H1 (cell line): ENCODE results near the gene DCTN5. TPM values are rescaled to one million over a fixed set of nuclear protein-coding genes. Genes with fewer than 3 reads are reported as not detected.
"Not testable (repeated sequence)": the region's sequence is repeated elsewhere in the genome, so short reads cannot be mapped to it uniquely, and the experiment has no call there.

Source experiments
- CTCF ChIA-PET: fragments of 300-600 bp; sonication (Branson Sonifier 250); formaldehyde crosslinking; loops from one replicate; lab custom pipeline; 2021; ENCODE audit not compliant: partially characterized antibody; lab: Charles Lee
- POLR2A ChIA-PET: fragments of 300-600 bp; sonication (Branson Sonifier 250); formaldehyde crosslinking; loops from one replicate; lab custom pipeline; 2021; ENCODE audit warnings: inconsistent platforms; ENCODE audit not compliant: partially characterized antibody; lab: Charles Lee
- DNase-seq, 2 experiments: peaks; one replicate each; pipeline versions ENCODE4 v3.0.0 to v3.0.0-alpha.2; 2010 to 2022; ENCODE audit warnings: low spot score in 2 of 2, low read depth in 1 of 2, mixed read lengths in 1 of 2
- FAIRE-seq: peaks from 2 replicates; lab custom pipeline; 2011; peaks lifted over from hg19 to GRCh38; lab: Jason Lieb, UNC
- H2AFZ ChIP-seq: 2 replicates; pipeline ENCODE4 v1.8.1; 2012; ENCODE audit warnings: low read length, inconsistent platforms
- H2AK5ac ChIP-seq: 2 replicates; pipeline ENCODE4 v1.6.1; 2013; ENCODE audit warnings: low read depth, low read length
- H2BK120ac ChIP-seq: replicated peaks from 2 replicates; pipeline ENCODE3; 2013; ENCODE audit warnings: low read depth, low read length, inconsistent platforms
- H2BK12ac ChIP-seq: 2 replicates; pipeline ENCODE4 v1.6.1; 2013; ENCODE audit warnings: low read depth, low read length
- H2BK15ac ChIP-seq: 2 replicates; pipeline ENCODE4 v1.6.1; 2013; ENCODE audit warnings: low read length
- H2BK20ac ChIP-seq: 2 replicates; pipeline ENCODE4 v1.6.1; 2013; ENCODE audit warnings: low read length
- H2BK5ac ChIP-seq: 2 replicates; pipeline ENCODE4 v1.6.1; 2013; ENCODE audit warnings: low read depth, low read length
- H3K14ac ChIP-seq: 2 replicates; pipeline ENCODE4 v1.6.1; 2013; ENCODE audit warnings: inconsistent platforms; ENCODE audit not compliant: insufficient read length
- H3K18ac ChIP-seq: 2 replicates; pipeline ENCODE4 v1.6.1; 2013; ENCODE audit warnings: low read length; ENCODE audit errors: extremely low read depth
- H3K23ac ChIP-seq: 2 replicates; pipeline ENCODE4 v1.6.1; 2013; ENCODE audit warnings: inconsistent platforms; ENCODE audit not compliant: insufficient read length
- H3K23me2 ChIP-seq: 2 replicates; pipeline ENCODE4 v1.6.1; 2013; ENCODE audit warnings: low read depth, low read length
- H3K27ac ChIP-seq: 2 replicates; pipeline ENCODE4 v1.6.1; 2011; ENCODE audit warnings: low read depth, low read length, inconsistent platforms
- H3K27me3 ChIP-seq, 4 experiments: replicated peaks in 1 of 4; 1 replicate in 1 of 4; 2 replicates in 3 of 4; pipeline versions ENCODE4 v1.6.1 to v1.8.1; 2011 to 2013; ENCODE audit warnings: low read length in 3 of 4, mild to moderate bottlenecking in 3 of 4, inconsistent platforms in 2 of 4, mixed read lengths in 2 of 4, moderate library complexity in 1 of 4; ENCODE audit not compliant: control insufficient read depth in 3 of 4, insufficient read depth in 3 of 4; ENCODE audit errors: extremely low read depth in 1 of 4
- H3K36me3 ChIP-seq, 4 experiments: 2 replicates each; pipeline versions ENCODE4 v1.6.1 to v1.8.1; 2011 to 2013; ENCODE audit warnings: mild to moderate bottlenecking in 4 of 4, low read length in 3 of 4, moderate library complexity in 2 of 4, control low read depth in 1 of 4, inconsistent platforms in 1 of 4; ENCODE audit not compliant: insufficient read depth in 4 of 4, control insufficient read depth in 2 of 4
- H3K4ac ChIP-seq: replicated peaks from 2 replicates; pipeline ENCODE3; 2013; ENCODE audit warnings: low read length, low read depth, mixed read lengths, inconsistent platforms; ENCODE audit not compliant: insufficient read length
- H3K4me1 ChIP-seq, 4 experiments: replicated peaks in 1 of 4; 1 replicate in 1 of 4; 2 replicates in 3 of 4; pipeline versions ENCODE4 v1.6.1 to v1.8.1; 2011 to 2013; ENCODE audit warnings: low read length in 3 of 4, inconsistent platforms in 2 of 4, mixed read lengths in 1 of 4; ENCODE audit not compliant: insufficient read depth in 4 of 4, control insufficient read depth in 3 of 4
- H3K4me2 ChIP-seq, 2 experiments: 2 replicates each; pipeline versions ENCODE4 v1.6.1 to v1.8.1; 2011 to 2013; ENCODE audit warnings: low read depth in 2 of 2, low read length in 2 of 2, control low read depth in 1 of 2, inconsistent platforms in 1 of 2, mild to moderate bottlenecking in 1 of 2; ENCODE audit not compliant: insufficient read depth in 1 of 2
- H3K4me3 ChIP-seq, 4 experiments: fragments of 200-600, 300-600 bp in 1 of 4; sonication (generic), shearing (Covaris generic), sonication (Bioruptor Twin) in 1 of 4; 2 replicates each; pipeline versions ENCODE4 v1.5.1 to v1.8.1; 2011 to 2016; ENCODE audit warnings: low read length in 4 of 4, low read depth in 3 of 4, control low read depth in 2 of 4, inconsistent platforms in 2 of 4, mild to moderate bottlenecking in 2 of 4, mixed read lengths in 1 of 4, moderate library complexity in 1 of 4; ENCODE audit not compliant: insufficient read depth in 2 of 4; ENCODE audit errors: extremely low read depth in 1 of 4
- H3K56ac ChIP-seq: replicated peaks from 2 replicates; pipeline ENCODE3; 2013; ENCODE audit warnings: low read depth, mild to moderate bottlenecking, mixed read lengths, low read length, inconsistent platforms; ENCODE audit not compliant: insufficient read length
- H3K79me1 ChIP-seq: 2 replicates; pipeline ENCODE4 v1.6.1; 2013; ENCODE audit warnings: low read depth, low read length, control low read depth
- H3K79me2 ChIP-seq, 2 experiments: 2 replicates each; pipeline versions ENCODE4 v1.6.1 to v1.8.1; 2012 to 2013; ENCODE audit warnings: low read length in 2 of 2, mild to moderate bottlenecking in 2 of 2, inconsistent platforms in 1 of 2; ENCODE audit not compliant: insufficient read depth in 2 of 2, control insufficient read depth in 1 of 2
- H3K9ac ChIP-seq, 4 experiments: replicated peaks in 1 of 4; 1 replicate in 1 of 4; 2 replicates in 3 of 4; pipeline versions ENCODE4 v1.6.1 to v1.8.1; 2011 to 2013; ENCODE audit warnings: low read depth in 3 of 4, low read length in 3 of 4, control low read depth in 2 of 4, mild to moderate bottlenecking in 2 of 4, moderate library complexity in 2 of 4, inconsistent platforms in 1 of 4; ENCODE audit errors: extremely low read depth in 1 of 4
- H3K9me3 ChIP-seq, 2 experiments: 2 replicates each; pipeline versions ENCODE4 v1.6.1 to v1.8.1; 2012 to 2013; ENCODE audit warnings: mild to moderate bottlenecking in 2 of 2, moderate library complexity in 2 of 2, control low read depth in 1 of 2, inconsistent platforms in 1 of 2, low read depth in 1 of 2, low read length in 1 of 2, mixed read lengths in 1 of 2; ENCODE audit not compliant: insufficient read depth in 2 of 2
- H4K20me1 ChIP-seq, 2 experiments: replicated peaks in 1 of 2; 2 replicates each; pipeline versions ENCODE3 to v1.8.1; 2011 to 2013; ENCODE audit warnings: inconsistent platforms in 2 of 2, low read length in 2 of 2, mild to moderate bottlenecking in 1 of 2; ENCODE audit not compliant: insufficient read depth in 2 of 2, control insufficient read depth in 1 of 2
- H4K5ac ChIP-seq: 2 replicates; pipeline ENCODE4 v1.6.1; 2013; ENCODE audit warnings: low read length, low read depth, mixed read lengths, inconsistent platforms; ENCODE audit not compliant: insufficient read length
- H4K8ac ChIP-seq: 2 replicates; pipeline ENCODE4 v1.8.0; 2013; ENCODE audit warnings: mild to moderate bottlenecking, moderate library complexity, low read length, inconsistent platforms; ENCODE audit not compliant: insufficient read depth; ENCODE audit errors: extremely low read depth
- H4K91ac ChIP-seq: replicated peaks from 2 replicates; pipeline ENCODE3; 2013; ENCODE audit warnings: low read length, mixed read lengths, inconsistent platforms; ENCODE audit not compliant: insufficient read length
- EP300 ChIP-seq, 2 experiments: IDR thresholded peaks; 1 replicate in 1 of 2; 2 replicates in 1 of 2; pipeline ENCODE4 v1.6.1; 2011 to 2012; ENCODE audit warnings: low read depth in 2 of 2, low read length in 2 of 2, mild to moderate bottlenecking in 2 of 2, borderline replicate concordance in 1 of 2, inconsistent platforms in 1 of 2, moderate library complexity in 1 of 2
- WGBS, 2 experiments: shearing (Covaris generic) in 1 of 2; methylation state at CpG; one replicate each; pipeline versions ENCODE4 v1.1.6 to v1.1.7; 2013 to 2015; ENCODE audit warnings: low lambda C conversion rate in 2 of 2, mixed read lengths in 2 of 2, inconsistent platforms in 1 of 2, low coverage in 1 of 2, missing lambda C conversion rate in 1 of 2; ENCODE audit not compliant: insufficient replicate concordance in 2 of 2, insufficient coverage in 1 of 2, insufficient read length in 1 of 2; ENCODE audit errors: extremely low coverage in 1 of 2, missing lambda C conversion rate in 1 of 2; 5-methylcytosine and 5-hydroxymethylcytosine counted together
- polyA plus RNA-seq, 7 experiments: library from polyadenylated mRNA; depleted of rRNA in 3 of 7; stranded (reverse) in 5 of 7; unstranded in 2 of 7; fragments of >200 nt in 5 of 7; fragments of 200-250 nt in 2 of 7; gene quantifications; 1 replicate in 5 of 7; 2 replicates in 1 of 7; 4 replicates in 1 of 7; pipeline versions ENCODE4 v1.2.1 to v1.2.3, GENCODE V29; 2011 to 2013; ENCODE audit warnings: missing spikeins in 2 of 7, mixed read lengths in 2 of 7
- total RNA-seq: library from RNA; stranded (reverse); fragmentation: NEBNext Ultra II Directional; extraction: Animal tissue kit (Norgen Biotek cat#: 25700); gene quantifications from 2 replicates; pipeline ENCODE4 v1.2.1, GENCODE V29; 2021

Gene DCTN5
- total and polyA plus RNA-seq, 2 of the 8 experiments (the other 6 are each of a cell fraction or from before 2014, with no cell fraction given) = 36.0 to 74.0 TPM

GRCh38 chr16:23722613-23723240, 81.5 kb downstream of the DCTN5 start:
- H3K4me3 ChIP-seq = not testable (repeated sequence)
- peak in 1 of 2 experiments; percentile 71; a peak in 1 of 3 replicates for TF ChIP-seq EP300 (IDR thresholded peaks at IDR 0.05; ENCODE audit: borderline replicate concordance in 1 of 2, low read depth in 2 of 2, low read length in 2 of 2)
- TF ChIP-seq, all 59 proteins: peak for 1; not testable (repeated sequence) for 58
- not testable (repeated sequence) for H3K18ac ChIP-seq, H2BK5ac ChIP-seq, H4K5ac ChIP-seq, H3K9ac ChIP-seq, H3K27ac ChIP-seq, FAIRE-seq, H3K23ac ChIP-seq, H3K36me3 ChIP-seq, H3K56ac ChIP-seq, H3K4ac ChIP-seq, H3K9me3 ChIP-seq, H3K27me3 ChIP-seq, H2BK15ac ChIP-seq, H2BK120ac ChIP-seq, H3K4me1 ChIP-seq, H2BK20ac ChIP-seq, H2AK5ac ChIP-seq, H4K91ac ChIP-seq, H2BK12ac ChIP-seq, H3K4me2 ChIP-seq, H3K23me2 ChIP-seq, H3K14ac ChIP-seq, H3K79me1 ChIP-seq, H2AFZ ChIP-seq, DNase-seq, H3K79me2 ChIP-seq, H4K20me1 ChIP-seq, H4K8ac ChIP-seq
- CTCF ChIA-PET = interaction anchor here (1.6 kb wide), 1 partner anchor 13 kb away, joined by 3 read pairs; no protein-coding TSS in a partner anchor
- 93% methylated on average over 9 of the region's 9 CpGs; no CpG with 5 or more reads in 1 of the 2 experiments for WGBS, 2 experiments
- POLR2A ChIA-PET = interaction anchor here (1.2 kb wide), 1 partner anchor 28 kb away, joined by 3 read pairs; no protein-coding TSS in a partner anchor
